HepG2 (cell line): ENCODE data around the gene HMBS. TPM values are rescaled to one million over a fixed set of nuclear protein-coding genes. Genes with fewer than 3 reads are reported as not detected.

Experiments used
- KMT2A ChIP-seq: sonication (generic); formaldehyde crosslinking; IDR thresholded peaks from 2 replicates; pipeline ENCODE4 v1.4.0; 2020; ENCODE audit warnings: missing genetic modification reagents
- RAD51 ChIP-seq: fragments of 450-650 bp; IDR thresholded peaks from 2 replicates; pipeline ENCODE4 v1.6.1; 2016; ENCODE audit warnings: borderline replicate concordance
- TMF1 ChIP-seq: sonication (generic); formaldehyde crosslinking; IDR thresholded peaks from 2 replicates; pipeline ENCODE4 v1.8.1; 2022; ENCODE audit warnings: low read depth, missing genetic modification reagents
- ZBTB21 ChIP-seq: sonication (generic); formaldehyde crosslinking; IDR thresholded peaks from 2 replicates; pipeline ENCODE4 v1.4.0; 2020; ENCODE audit warnings: missing genetic modification reagents
- ZFP90 ChIP-seq: sonication (generic); formaldehyde crosslinking; IDR thresholded peaks from 2 replicates; pipeline ENCODE4 v1.8.0; 2022; ENCODE audit warnings: missing genetic modification reagents, mild to moderate bottlenecking, inconsistent platforms, borderline replicate concordance
- ZKSCAN8 ChIP-seq: IDR thresholded peaks from 2 replicates; pipeline ENCODE4 v1.6.1; 2016; ENCODE audit warnings: borderline replicate concordance, missing genetic modification reagents, missing compliant biosample characterization
- ZNF441 ChIP-seq: sonication (generic); formaldehyde crosslinking; IDR thresholded peaks from 2 replicates; pipeline ENCODE4 v1.7.0; 2021; ENCODE audit warnings: missing genetic modification reagents, borderline replicate concordance
- ZNF552 ChIP-seq: sonication (generic); formaldehyde crosslinking; IDR thresholded peaks from 2 replicates; pipeline ENCODE4 v1.9.0; 2022; ENCODE audit warnings: missing genetic modification reagents, mild to moderate bottlenecking, borderline replicate concordance
- ZNF564 ChIP-seq: sonication (generic); formaldehyde crosslinking; IDR thresholded peaks from 2 replicates; pipeline ENCODE4 v1.8.1; 2023; ENCODE audit warnings: mild to moderate bottlenecking, missing genetic modification reagents
- polyA plus RNA-seq, 8 experiments: library from polyadenylated mRNA; depleted of rRNA in 3 of 8; stranded (reverse) in 7 of 8; unstranded in 1 of 8; fragments of >200 nt; fragmentation: Illumina TruSeq in 4 of 8; extraction: Trizol in 4 of 8; gene quantifications; 2 replicates each; pipeline versions ENCODE4 v1.2.1 to v1.2.3, GENCODE V29; 2011 to 2016; ENCODE audit warnings: low read depth in 4 of 8, missing spikeins in 1 of 8, mixed read lengths in 1 of 8; ENCODE audit not compliant: insufficient read depth in 1 of 8
- total RNA-seq, 5 experiments: library from RNA; depleted of rRNA; stranded (reverse); fragments of >200 nt; fragmentation: Illumina TruSeq; extraction: Trizol; gene quantifications; 2 replicates each; pipeline ENCODE4 v1.2.3, GENCODE V29; 2016; ENCODE audit warnings: low read depth in 1 of 5
- TF ChIP-seq, protein P1 (sequence below): sonication (generic); formaldehyde crosslinking; IDR thresholded peaks from 2 replicates; pipeline ENCODE4 v1.4.0; 2020; ENCODE audit warnings: missing genetic modification reagents, mild to moderate bottlenecking, borderline replicate concordance
- TF ChIP-seq, protein P2 (sequence below): sonication (generic); formaldehyde crosslinking; IDR thresholded peaks from 2 replicates; pipeline ENCODE4 v1.8.0; 2022; ENCODE audit warnings: mild to moderate bottlenecking, missing genetic modification reagents, moderate library complexity
- TF ChIP-seq, protein P3 (sequence below), 2 experiments: fragments of 450-650 bp in 1 of 2; sonication (generic) in 1 of 2; formaldehyde crosslinking; IDR thresholded peaks; 2 replicates each; pipeline versions ENCODE4 v1.5.0 to v1.8.0; 2020 to 2022; ENCODE audit warnings: mild to moderate bottlenecking in 1 of 2, missing genetic modification reagents in 1 of 2
- TF ChIP-seq, protein P4 (sequence below): sonication (generic); formaldehyde crosslinking; conservative IDR thresholded peaks from 2 replicates; pipeline ENCODE4 v1.4.0; 2020; ENCODE audit warnings: missing genetic modification reagents
- TF ChIP-seq, protein P5 (sequence below): sonication (generic); formaldehyde crosslinking; IDR thresholded peaks from 2 replicates; pipeline ENCODE4 v1.4.0; 2020; ENCODE audit warnings: missing genetic modification reagents, borderline replicate concordance
- TF ChIP-seq, protein P6 (sequence below): sonication (generic); formaldehyde crosslinking; IDR thresholded peaks from 2 replicates; pipeline ENCODE4 v1.5.0; 2020; ENCODE audit warnings: mild to moderate bottlenecking, missing genetic modification reagents

Gene HMBS
- total and polyA plus RNA-seq, 2 of the 13 experiments (the other 11 are each of a cell fraction or from before 2014, with no cell fraction given) = 9.4 to 46.9 TPM

DNA sequence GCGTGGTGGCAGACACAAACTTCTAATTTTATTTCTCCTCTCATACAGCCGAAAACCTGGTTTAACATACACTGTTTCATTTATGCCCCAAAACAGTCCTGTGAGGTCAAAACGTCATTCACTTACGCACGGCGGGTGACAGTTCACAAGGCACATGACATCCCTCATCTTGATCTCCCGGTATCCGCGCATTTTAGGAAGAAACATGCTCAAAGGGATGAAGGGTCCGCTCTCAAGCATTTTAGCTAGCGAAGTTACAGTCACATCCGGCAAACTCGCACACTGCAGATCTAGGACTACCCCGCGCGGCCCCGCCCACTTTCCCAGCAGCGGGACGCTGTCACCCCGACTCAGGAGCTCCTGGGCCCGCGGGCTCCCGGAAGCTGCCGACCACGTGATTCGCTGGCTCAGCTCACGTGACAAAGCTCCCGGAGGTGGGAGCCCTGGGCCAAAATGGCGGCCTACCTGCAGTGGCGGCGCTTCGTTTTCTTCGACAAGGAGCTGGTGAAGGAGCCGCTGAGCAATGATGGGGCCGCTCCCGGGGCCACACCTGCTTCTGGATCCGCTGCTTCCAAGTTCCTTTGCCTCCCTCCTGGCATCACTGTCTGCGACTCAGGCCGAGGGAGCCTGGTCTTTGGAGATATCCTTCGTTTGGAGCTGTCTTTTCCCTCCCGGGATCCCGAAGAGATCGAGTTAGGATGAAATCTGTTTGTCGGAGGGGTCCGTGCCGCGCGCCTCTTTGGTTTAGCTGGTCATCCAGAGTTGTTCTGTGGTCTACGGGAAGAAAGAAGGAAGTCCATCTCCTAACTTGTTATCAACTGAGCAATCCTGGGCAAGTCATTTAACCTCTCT lies 17.1 kb upstream of the HMBS start, which contains the start of gene VPS11 (continued):
- TF ChIP-seq, protein P1, sequence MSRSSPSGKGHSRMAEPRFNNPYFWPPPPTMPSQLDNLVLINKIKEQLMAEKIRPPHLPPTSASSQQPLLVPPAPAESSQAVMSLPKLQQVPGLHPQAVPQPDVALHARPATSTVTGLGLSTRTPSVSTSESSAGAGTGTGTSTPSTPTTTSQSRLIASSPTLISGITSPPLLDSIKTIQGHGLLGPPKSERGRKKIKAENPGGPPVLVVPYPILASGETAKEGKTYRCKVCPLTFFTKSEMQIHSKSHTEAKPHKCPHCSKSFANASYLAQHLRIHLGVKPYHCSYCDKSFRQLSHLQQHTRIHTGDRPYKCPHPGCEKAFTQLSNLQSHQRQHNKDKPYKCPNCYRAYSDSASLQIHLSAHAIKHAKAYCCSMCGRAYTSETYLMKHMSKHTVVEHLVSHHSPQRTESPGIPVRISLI (CRISPR knock-in tag) = no peak
- TF ChIP-seq, protein P2, sequence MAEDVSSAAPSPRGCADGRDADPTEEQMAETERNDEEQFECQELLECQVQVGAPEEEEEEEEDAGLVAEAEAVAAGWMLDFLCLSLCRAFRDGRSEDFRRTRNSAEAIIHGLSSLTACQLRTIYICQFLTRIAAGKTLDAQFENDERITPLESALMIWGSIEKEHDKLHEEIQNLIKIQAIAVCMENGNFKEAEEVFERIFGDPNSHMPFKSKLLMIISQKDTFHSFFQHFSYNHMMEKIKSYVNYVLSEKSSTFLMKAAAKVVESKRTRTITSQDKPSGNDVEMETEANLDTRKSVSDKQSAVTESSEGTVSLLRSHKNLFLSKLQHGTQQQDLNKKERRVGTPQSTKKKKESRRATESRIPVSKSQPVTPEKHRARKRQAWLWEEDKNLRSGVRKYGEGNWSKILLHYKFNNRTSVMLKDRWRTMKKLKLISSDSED (CRISPR knock-in tag) = no peak
- TF ChIP-seq ZNF441 (CRISPR knock-in tag) (no peak), ZNF564 (CRISPR knock-in tag) (no peak), KMT2A (CRISPR knock-in tag) (peak; percentile 87), RAD51 (peak; percentile 98), ZKSCAN8 (CRISPR knock-in tag) (no peak), TMF1 (CRISPR knock-in tag) (peak; percentile 65; the same call in 1 of the 2 replicates), ZNF552 (no peak), ZFP90 (CRISPR knock-in tag) (no peak), ZBTB21 (CRISPR knock-in tag) (no peak)
- TF ChIP-seq, protein P3, sequence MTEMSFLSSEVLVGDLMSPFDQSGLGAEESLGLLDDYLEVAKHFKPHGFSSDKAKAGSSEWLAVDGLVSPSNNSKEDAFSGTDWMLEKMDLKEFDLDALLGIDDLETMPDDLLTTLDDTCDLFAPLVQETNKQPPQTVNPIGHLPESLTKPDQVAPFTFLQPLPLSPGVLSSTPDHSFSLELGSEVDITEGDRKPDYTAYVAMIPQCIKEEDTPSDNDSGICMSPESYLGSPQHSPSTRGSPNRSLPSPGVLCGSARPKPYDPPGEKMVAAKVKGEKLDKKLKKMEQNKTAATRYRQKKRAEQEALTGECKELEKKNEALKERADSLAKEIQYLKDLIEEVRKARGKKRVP (CRISPR knock-in tag; IDR thresholded peaks at IDR 0.05) = 0 out of 4 replicates have a peak, but pooled peaks of 1 of the 2 experiments have one; percentile 12
- TF ChIP-seq, protein P4, sequence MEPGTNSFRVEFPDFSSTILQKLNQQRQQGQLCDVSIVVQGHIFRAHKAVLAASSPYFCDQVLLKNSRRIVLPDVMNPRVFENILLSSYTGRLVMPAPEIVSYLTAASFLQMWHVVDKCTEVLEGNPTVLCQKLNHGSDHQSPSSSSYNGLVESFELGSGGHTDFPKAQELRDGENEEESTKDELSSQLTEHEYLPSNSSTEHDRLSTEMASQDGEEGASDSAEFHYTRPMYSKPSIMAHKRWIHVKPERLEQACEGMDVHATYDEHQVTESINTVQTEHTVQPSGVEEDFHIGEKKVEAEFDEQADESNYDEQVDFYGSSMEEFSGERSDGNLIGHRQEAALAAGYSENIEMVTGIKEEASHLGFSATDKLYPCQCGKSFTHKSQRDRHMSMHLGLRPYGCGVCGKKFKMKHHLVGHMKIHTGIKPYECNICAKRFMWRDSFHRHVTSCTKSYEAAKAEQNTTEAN (CRISPR knock-in tag) = no peak
- TF ChIP-seq, protein P5, sequence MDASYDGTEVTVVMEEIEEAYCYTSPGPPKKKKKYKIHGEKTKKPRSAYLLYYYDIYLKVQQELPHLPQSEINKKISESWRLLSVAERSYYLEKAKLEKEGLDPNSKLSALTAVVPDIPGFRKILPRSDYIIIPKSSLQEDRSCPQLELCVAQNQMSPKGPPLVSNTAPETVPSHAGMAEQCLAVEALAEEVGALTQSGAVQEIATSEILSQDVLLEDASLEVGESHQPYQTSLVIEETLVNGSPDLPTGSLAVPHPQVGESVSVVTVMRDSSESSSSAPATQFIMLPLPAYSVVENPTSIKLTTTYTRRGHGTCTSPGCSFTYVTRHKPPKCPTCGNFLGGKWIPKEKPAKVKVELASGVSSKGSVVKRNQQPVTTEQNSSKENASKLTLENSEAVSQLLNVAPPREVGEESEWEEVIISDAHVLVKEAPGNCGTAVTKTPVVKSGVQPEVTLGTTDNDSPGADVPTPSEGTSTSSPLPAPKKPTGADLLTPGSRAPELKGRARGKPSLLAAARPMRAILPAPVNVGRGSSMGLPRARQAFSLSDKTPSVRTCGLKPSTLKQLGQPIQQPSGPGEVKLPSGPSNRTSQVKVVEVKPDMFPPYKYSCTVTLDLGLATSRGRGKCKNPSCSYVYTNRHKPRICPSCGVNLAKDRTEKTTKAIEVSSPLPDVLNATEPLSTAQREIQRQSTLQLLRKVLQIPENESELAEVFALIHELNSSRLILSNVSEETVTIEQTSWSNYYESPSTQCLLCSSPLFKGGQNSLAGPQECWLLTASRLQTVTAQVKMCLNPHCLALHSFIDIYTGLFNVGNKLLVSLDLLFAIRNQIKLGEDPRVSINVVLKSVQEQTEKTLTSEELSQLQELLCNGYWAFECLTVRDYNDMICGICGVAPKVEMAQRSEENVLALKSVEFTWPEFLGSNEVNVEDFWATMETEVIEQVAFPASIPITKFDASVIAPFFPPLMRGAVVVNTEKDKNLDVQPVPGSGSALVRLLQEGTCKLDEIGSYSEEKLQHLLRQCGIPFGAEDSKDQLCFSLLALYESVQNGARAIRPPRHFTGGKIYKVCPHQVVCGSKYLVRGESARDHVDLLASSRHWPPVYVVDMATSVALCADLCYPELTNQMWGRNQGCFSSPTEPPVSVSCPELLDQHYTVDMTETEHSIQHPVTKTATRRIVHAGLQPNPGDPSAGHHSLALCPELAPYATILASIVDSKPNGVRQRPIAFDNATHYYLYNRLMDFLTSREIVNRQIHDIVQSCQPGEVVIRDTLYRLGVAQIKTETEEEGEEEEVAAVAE = 0 out of 2 replicates have a peak, but pooled peaks have one; percentile 46
- TF ChIP-seq, protein P6, sequence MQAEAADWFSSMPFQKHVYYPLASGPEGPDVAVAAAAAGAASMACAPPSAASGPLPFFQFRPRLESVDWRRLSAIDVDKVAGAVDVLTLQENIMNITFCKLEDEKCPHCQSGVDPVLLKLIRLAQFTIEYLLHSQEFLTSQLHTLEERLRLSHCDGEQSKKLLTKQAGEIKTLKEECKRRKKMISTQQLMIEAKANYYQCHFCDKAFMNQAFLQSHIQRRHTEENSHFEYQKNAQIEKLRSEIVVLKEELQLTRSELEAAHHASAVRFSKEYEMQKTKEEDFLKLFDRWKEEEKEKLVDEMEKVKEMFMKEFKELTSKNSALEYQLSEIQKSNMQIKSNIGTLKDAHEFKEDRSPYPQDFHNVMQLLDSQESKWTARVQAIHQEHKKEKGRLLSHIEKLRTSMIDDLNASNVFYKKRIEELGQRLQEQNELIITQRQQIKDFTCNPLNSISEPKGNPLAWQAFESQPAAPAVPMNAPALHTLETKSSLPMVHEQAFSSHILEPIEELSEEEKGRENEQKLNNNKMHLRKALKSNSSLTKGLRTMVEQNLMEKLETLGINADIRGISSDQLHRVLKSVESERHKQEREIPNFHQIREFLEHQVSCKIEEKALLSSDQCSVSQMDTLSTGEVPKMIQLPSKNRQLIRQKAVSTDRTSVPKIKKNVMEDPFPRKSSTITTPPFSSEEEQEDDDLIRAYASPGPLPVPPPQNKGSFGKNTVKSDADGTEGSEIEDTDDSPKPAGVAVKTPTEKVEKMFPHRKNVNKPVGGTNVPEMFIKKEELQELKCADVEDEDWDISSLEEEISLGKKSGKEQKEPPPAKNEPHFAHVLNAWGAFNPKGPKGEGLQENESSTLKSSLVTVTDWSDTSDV = no peak
